Measurements from ENCODE around the gene DYTN.
"Not testable (repeated sequence)": the region's sequence is repeated elsewhere in the genome, so short reads cannot be mapped to it uniquely, and the experiment has no call there.

The DYTN gene, protein sequence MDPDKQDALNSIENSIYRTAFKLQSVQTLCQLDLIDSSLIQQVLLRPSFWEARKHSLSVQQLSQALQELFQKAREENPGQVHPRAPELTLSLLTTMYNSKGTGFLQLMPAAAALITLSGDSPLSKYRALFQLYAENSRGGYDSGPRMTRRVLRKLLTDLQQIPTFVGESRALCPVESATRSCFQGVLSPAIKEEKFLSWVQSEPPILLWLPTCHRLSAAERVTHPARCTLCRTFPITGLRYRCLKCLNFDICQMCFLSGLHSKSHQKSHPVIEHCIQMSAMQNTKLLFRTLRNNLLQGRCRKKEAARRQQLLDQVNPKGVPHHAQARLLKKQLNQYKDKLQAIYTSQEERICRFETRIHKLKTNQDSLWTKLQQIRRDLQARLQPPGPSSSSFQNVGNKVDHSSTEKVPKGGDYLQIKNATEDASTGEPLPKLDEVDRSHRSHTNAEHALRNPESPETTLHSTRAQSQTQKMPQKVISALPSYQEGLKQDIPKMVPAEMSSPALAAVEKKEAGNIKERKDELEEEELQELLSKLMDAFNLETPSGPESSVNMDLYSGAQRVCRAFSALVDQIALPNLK

DNA sequence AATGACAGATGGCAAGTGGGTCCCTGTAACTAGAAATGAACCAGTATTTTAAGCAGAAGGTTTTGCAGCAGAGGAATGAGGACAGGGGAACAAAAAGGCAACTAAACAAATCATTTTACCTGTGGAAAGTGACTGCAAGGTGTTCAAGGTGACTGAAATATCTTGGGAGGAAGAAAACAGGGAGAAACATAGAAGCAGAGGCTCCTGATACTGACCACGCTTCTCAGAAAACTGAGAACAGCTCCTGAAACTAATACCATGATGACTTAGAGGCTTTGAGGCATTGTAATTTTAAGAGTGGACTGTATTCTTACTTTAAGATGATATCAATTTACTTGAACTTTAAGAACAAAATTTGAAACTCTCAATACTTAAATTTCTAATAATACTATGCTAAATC, at the start of gene DYTN:
TSS of gene DYTN (minus strand) at position 101 of the 400 bp plus-strand sequence. CDS start 117 bp downstream, outside the sequence.
- no peak for DNase-seq

DNA sequence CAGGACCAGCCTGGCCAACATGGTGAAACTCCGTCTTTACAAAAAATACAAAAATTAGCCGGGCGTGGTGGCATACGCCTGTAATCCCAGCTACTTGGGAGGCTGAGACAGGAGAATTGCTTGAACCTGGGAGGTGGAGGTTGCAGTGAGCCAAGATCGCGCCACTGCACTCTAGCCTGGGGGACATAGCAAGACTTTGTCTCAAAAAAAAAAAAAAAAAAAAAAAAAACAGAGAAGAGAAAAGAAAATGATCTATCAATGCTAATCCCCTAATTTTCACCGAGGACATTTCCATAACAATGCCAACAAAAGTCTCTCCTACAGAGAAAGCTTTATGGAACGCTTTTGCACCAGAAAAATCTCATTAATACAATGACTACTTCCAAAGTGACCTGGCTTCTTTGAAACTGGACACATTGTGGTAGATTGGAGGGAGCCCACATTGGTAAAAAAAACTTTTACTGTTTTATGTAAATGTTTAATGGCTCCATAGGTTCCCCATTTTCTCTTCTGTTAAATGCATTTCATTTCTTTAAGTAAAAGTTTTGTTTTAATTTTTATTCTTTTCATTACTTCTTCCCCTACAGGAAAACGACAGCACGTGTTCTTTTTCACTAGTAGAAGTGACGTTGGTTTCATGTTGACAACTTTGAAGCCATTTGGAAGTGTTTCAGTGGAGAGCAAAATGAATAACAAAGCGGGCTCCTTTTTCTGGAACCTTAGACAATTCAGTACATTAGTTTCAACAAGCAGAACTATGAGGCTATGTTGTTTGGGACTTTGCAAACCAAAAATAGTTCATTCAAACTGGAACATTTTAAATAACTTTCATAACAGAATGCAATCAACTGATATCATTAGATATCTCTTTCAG, 48.1 kb upstream of the DYTN start:
- DNase-seq: no peak

DNA sequence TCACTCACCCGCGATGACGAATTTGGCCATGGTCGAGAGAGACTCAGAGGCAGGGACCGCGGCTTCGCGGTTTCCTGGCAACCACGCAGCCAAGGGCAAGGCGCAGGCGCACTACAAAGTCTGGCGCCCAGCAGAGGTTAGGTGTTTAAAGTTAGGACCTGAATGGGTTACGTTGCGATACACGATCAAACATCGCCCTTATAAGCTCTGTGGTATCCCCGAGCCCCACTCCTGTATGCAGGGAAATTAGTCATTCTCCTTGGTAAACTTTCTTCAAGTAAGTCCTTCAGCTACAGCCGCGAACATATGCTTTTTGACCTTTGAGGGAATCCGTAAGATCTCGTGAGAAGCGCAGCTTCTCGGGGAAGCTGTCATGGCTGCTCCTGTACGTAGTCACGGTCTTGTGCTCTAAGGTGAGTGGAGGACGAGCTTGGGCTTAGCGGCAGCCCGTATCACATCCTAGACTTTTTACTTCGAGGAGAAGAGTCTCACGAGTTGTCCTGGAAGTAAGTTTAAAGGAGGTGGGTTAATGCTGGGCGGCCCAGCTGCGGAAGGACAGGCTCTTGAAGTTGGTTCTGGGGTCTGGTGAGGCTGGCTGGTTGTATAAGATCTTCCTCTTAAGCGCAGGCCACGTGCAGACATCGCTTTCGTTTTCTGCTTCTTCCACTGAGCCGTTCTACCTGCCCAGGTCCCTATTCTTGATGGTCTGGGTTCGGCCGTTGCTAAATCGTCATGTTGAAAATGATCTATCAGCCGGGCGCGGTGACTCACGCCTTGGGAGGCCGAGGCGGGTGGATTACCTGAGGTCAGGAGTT, 47.3 kb upstream of the DYTN start, which contains the start of the genes FASTKD2 and MDH1B:
TSS of gene FASTKD2 (plus strand) at position 365 of the 815 bp plus-strand sequence. CDS start 1,088 bp downstream, outside the sequence.
TSS of gene MDH1B (minus strand) at position 87 of the 815 bp plus-strand sequence. CDS start at position 30, 57 bp downstream.
- DNase-seq: peak; percentile 33

DNA sequence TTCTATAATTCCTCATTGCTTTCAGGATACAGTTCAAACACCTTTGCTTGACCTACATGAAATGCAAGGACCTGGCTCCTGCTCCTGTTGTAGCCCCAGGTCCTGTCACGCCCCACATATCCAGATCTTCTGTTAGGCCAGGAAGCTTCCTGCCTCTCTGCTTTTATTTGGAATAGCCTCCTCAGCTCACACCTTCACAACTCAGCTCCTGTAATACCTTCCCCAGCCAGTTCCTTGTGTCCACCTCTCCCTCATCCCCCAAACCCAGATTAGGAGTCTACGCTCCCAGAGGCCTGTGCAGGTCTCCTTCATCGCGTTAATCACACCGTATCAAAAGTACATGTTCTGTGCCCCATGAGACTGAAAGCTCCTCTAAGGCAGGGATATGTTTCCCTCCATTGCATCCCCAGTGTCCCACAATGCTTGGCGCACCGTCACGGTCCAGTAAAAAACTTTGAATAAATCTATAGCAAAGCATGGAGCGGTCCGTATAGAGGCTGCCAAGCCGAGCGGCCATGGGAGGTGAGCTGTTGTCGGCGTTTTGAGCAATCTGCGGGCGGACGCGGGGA, 46.6 kb upstream of the DYTN start:
- DNase-seq: no peak

DNA sequence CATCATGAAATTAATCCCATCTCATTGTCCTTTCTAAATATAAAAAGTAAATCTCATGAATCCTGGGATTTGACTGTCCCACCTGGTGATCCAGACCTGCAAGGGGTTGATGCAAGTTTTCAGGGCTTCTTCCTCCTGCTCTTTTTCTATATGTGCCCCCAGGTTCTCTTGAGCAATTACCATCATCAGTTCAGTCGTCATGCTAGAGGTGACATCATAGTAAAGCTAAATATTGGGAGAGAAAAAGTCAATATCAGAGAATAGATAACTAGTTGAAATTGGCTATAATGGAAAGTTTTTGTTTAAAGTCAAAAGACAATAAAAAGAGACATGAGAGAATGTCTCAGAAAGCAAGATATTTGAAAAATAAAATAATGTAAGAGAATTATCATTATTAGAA, 38.6 kb upstream of the DYTN start:
- DNase-seq: no peak

DNA sequence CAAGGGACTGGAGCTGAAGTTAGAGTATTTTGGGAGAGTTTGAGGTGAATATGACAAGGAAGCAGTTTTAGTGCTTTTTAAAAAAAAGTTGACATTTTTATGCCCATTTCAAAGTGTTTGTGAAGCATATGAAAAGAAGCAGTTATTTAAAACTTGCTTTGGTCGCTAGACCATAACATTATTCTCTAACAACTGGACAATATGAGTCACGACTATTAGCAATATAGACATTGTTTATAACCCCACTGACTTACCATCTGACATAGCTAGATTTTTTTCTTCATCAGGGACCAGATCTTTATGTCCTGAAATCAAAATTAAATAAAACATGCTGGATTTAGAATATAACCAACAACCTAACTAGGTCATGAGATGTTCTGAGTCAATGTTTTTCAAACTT, 22.6 kb upstream of the DYTN start:
- no peak for DNase-seq

DNA sequence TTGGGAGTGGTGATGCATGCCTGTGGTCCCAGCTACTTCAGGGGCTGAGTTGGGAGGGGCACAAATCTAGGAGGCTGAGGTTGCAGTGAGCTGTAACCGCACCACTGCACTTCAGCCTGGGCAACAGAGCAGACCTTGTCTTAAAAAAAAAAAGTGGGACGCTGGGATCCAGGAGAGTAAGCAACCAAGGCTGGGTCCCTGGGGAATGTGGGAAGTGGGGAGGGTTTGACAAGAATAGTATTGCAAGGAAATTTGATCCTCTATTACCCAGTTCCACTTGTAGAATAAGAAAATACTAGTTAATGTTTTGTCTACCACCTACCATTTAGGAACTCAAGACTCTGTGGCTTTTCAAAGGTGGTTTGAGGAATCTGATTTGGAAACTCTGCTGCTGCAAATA, 21.1 kb upstream of the DYTN start:
- DNase-seq: no peak

DNA sequence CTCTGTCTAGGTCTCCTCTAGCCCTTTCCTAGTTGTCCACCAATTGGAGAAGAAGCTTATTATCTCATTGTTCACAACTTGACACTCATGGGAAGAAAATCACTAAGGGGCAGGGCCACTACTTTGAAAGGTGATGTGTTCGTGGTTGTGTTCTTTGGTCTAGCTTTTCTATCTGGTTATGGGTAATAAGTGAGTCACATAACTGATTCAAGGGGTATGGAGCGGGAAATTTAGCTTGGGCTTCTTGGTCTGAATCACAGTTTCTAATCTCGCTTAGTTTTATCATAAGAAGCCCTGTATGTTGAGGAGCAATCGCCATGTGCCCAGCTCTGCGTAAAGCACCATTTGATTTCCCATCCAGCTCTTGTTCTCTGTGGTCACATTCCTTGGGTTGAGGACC, 18.7 kb upstream of the DYTN start:
- no peak for DNase-seq

DNA sequence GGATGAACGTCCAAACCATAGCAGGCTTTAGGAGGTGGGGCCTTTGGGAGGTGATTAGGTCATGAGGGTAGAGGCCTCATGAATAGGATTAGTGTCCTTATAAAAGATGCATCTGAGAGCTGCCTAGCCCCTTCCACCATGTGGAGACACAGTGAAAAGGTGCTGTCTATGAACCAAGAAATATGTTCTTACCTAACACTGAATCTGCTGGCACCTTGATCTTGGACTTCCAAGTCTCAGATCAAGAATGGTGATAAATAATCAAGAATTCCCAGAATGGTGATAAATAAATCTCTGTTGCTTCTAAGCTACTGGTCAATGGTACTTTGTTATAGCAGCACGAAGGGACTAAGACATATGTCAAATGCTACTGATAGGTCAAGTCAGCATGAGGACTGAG, 15.1 kb upstream of the DYTN start:
- DNase-seq: no peak

DNA sequence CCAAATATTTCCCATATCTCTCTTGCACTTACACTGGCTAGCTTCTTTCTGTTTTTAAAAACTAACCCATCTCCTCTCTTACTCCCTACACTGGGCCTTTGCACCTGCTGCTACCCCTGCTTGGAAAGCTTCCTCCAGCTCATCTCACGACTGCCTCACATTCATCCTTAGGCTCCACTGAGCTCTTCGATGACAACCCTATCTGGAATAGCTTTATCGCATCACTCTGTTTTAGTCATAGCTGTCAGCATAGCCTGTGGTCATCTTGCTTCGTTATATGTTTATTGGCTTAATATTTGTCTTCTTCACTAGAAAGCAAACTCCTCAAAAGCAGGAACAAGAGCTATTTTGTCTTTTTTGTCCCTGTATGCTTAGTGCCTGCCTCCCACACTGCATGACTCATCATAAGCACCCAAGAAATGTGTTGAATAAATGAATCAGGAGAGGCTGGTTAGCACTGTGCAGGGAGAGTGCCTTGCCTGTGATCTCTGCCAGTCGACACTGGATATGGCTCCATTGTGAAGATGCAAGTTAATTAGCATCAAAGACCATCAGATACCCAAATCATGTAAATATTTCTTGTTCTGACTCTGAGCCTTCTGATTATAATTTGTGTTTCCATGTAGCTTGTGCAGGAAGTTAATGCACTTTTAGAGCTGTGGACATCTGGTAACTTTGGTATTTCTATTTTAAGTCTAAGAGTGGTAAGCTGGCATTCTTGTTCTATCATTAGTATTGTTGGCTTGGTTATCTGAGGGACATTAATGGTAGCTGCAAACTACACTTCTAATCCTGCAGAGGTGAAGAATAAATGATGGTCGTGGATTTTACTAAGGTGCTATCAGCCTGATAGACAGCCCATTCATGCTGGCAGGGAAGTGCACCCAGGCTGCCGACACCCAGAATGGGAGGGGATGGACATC, 10.3 kb upstream of the DYTN start:
- DNase-seq: no peak

DNA sequence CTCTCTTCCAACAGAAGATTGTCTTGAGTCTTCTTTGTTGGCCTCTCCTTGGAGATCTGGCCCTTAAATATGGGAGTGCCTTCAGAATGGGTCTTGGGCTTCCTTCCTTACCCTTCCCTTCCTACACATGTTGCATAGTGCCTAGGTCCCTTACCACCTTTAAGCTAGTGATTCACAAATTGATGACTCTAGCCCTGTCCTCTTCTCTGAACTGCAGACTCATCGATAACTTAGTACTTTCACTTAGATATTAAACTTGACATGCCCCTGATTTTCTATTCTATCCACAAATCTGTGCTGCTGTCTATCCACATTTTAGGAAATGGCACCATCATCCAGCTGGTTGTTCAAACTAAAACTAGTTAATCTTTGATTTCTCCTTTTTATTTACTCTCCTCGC, 9.1 kb upstream of the DYTN start:
- no peak for DNase-seq

DNA sequence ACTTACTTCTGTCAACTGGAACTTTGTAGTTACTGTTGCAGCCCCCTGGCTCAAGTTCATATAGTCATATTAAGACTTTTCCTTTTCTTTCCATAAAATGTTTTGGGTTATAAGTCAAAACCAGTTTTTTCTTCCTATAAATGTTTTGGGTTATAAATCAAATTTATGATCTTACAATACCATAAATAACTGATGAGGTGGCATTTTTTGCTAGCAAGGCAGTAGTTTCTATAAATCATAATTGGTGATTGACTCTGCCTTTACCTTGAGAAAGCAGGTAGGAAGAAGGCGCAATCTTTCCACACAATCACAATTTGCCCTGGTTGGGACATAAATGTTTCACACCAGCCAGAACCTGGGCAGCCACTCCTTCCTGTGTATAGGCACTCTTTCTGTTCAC, 5.1 kb upstream of the DYTN start:
- DNase-seq: no peak

DNA sequence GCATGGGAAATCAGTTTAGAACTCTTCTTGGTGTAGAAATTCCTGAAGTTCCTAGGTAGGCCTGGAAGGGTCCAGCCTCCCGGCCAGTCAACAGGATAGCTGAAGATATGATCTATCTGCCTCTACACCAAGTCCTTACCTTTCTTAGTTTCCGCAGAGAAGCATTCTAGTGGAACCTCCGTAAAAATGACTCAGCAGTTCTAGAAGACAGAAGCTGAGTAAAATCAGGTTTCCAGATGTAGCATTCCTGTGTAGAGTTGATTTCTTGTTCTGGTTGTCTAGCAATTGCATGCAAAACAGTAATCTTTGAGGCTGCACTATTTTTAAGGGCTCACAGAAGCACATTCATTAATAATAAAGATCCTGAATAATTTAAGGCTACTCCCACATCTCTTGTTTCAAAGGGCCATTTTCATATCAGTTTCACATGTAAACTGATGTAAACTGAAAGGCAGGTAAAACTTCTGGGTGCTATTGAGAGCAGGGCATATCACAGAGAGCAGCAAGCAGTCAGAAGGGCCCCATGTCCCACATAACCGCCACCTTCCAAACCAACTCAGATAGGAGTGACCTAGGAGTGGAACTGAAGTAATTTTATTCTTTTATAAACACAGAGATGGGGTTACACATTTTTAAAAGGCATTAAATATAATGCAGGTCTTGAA, 3.2 kb upstream of the DYTN start:
- DNase-seq: no peak

DNA sequence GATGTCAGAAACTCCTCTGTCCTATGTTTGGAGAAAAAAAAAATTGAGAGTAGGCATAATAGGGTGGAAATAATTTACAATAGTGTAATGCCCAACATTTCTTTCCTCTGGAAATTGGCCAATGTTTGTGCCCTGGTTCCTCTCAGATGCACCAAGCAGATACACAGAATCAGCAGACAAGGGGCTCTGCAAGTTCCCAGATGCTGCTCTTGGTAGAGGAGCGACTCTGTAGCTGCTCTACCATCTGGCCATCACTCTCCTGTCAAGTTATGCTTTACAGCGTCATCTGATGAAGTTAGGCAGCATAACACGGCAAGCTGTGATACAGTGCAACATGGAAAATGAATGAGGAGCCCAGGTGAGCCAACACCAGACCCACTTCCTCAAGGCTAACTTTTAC, 1.6 kb downstream of the DYTN start:
- DNase-seq: no peak

DNA sequence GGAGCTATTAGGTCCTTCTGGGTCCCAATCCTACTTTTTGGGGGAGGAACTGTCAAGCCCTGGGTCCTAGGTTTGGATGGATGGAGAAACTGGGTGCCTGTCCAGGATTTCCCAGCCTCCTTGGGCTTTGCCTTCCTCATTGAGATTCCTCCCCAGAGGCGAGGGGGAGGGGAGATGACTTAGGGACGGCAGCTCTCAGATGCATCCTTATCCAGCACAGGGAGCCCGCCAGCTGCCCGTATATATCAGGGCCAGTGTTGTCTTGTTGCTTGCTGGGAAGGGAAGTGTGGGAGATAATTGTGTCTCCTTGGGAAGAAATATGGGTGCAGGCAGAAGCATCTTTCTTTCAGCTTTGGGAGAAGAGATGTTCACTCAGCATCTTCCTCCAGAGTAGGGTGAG, 3.0 kb downstream of the DYTN start:
- DNase-seq: not testable (repeated sequence)

DNA sequence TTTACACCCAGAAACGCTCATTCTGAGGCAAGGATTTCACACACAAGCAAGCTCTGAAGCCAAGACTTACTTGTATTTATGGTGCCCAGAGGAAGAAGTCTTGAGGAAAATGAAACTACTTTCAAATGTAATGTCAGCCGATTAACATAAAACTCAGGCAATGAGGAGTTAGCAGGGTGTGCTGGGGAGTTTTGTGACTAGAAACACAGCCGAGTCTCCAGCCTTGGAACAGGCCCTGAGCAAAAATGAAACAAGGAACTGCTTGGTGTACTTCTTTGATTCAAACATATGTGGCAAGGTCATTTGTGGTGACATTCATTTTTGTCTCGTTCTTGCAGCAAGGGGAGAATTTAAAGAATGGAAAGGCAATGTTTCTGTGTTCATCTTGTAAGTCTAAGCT, 4.5 kb downstream of the DYTN start:
- no peak for DNase-seq

DNA sequence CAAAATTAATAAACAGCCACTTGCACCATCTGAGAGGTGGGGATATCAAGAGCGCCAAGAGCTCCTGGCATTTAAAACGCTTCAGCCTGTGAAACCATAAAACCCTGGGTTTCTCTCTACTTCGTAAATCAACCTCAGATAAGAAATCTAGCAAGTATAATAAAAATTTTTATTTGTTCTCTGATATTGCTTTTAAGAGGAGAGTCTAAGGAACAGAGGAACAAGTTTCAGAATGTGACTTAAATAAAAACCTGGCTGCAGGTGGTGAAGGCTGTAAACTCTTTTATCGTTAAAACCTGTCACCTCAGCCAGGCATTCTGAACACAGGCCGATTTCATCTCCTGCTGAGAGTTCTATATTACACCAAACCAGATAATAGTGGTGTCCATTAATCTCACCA, 9.9 kb downstream of the DYTN start:
- no peak for DNase-seq

DNA sequence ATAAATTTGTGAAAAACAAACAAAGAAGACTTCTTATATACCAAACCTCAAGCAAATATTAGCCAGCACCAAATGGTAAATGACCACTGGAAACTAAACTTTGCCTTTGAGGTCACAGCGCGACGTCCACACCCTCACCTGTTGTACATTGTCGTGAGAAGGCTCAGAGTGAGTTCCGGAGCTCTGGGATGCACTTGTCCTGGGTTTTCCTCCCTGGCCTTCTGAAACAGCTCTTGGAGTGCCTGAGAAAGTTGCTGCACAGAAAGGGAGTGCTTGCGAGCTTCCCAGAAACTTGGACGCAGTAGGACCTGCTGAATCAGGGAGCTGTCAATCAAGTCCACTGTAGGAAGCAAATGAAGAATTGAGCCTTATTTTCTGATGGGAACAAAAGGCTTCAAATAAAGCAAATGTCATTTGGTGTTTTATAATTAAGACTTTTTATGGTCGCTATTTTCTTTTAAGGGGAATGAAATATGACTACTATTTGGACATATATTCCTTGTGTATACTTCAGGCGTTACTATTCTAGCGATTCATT, 11.0 kb downstream of the DYTN start:
- no peak for DNase-seq

DNA sequence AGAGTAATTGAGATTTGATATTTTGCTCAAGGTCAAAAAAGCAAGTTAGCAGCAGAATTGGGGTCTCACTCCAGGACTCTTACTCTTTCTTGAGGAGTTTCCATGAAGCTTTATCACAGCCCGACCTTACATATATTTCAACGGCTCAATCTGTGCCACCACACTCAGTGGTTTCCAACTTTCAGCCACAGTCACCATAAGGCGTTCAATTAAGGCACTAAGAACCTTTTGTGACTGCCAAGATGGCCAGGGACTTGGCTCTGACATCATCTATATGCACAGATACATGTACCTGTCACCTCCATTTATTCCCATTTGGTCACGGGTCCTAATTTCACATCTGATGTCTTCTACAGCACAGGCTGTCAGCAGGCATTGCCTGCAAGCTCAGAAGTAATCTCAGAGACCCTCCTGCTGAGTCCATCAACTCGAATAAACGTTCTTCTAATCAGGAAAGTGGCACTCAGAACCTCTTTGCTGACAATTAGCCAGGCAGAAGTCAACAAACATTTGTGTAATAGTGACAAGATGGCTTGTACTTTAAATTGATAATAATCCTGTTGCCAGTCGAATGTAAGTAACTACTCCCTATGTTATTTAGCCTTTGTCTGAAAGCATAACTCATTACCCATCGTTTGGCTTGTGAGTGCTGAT, 16.1 kb downstream of the DYTN start:
- no peak for DNase-seq

DNA sequence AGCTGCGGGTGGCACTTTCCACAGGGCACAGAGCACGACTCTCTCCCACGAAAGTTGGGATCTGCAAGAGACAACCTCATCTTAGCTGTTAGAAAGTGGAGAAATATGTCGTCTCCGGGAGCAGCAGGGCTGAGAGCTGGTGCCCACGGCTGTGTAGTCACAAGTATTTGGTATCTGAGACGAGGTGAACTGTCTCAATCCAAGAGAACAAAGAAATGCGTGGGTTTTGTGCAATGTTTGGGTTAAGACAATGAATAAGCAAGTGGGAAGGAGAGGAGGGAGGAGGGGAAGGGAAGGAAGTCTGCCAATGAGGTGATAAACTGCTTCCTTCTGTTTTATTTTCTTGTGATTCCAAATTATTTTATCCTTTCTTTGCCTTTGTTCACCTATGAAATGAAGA, 18.0 kb downstream of the DYTN start:
- DNase-seq: no peak

Data from 8988T (cell line).